GM18519 (cell line): ENCODE data around the gene TDRD10.
"Not testable (repeated sequence)": the region's sequence is repeated elsewhere in the genome, so short reads cannot be mapped to it uniquely, and the experiment has no call there.

ENCODE experiments used
- ATAC-seq: cut with Tn5 transposase; IDR thresholded peaks from one replicate; pipeline ENCODE4 v1.9.1; 2021; ENCODE audit warnings: mild to moderate bottlenecking, moderate library complexity; ENCODE audit not compliant: unreplicated experiment, low FRiP score

The TDRD10 gene

DNA sequence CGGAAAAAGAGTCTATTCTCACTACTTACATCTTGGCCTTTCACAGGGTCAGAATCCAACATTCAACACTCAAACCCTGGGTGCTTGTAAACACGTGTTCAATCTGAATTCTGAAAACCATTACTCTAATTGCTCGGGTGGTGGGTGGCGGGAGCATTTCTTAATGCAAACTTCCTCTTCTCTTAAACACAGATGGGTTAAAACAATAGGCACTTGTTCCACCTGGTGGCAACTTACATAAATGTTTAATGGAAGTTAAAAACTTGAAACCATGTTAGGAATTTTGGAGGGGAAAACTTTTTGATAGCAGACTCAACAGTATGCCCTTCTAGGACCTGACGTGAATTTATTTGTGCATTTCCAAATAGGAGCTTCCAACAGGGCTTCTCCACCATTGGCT is 23.4 kb upstream of the TDRD10 start:
- ATAC-seq = no peak

GRCh38 chr1:154479764-154480421 is 22.1 kb upstream of the TDRD10 start:
- no peak for ATAC-seq

DNA sequence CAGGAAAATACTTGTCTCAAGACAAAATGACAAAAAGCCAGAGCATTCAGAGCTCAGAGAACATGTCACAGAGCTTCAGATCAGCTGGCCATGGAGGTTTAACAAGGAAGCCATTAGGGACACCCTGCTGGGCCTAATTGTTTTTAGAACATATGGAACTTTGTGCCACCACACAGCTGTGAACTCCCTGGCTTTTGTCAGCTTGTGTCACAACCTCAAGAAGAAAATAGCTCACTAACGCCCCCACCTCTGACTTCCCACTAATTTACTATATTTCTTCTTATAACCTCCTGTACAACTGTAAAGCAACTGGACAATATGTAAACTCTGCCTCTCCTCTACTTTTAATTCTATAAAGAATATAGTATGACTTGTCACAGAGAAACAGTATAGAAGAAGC is 21.0 kb upstream of the TDRD10 start:
- ATAC-seq = no peak

- ATAC-seq = no peak
Measured at GRCh38 chr1:154483941-154484803, 17.8 kb upstream of the TDRD10 start.

DNA sequence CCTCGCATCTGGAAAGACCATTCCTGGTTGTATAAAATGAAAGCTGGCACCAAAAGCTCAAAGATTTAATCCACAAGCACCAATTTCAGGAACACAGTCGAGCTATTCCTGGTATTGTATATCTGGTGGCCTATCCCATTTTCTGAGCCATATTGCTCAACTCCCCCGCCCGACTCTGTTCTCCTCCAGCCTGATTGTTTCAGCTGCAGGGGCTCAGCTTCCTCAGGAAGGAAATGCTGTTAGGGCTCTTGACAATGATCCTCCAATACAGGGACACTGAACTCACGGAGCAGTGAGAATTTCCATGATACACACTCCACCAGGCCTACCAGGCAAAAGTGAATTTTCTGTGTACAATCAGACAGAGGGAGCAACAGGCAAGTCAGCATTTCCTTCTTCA is 16.9 kb upstream of the TDRD10 start:
- ATAC-seq = no peak

DNA sequence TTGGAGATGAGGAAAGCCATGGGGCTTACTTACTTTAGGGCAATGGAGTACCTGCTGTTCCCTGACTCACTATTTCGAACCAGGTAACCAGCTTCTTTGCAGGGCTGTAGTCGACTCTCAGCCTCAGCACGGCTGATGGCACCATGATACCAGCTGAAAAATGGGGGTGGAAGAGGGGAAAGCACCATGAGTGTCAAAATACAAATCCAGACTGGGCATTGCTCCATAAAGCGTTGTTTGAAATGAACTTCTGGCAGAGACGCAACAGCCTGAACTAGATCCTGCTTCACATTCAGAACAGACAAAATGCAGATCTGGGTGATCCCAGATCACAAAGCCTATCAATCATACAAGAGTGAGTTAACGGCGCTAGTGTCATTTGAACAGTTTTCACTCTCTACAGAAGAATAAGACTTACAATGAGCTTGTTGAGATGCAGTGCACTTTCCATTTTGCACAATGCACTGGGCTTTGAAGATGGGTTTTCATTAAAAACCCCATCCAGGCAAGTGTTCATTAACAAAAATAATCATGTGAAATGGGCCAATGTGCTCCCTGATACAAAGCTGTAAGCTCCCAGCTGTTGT is 16.0 kb upstream of the TDRD10 start:
- ATAC-seq = no peak

DNA sequence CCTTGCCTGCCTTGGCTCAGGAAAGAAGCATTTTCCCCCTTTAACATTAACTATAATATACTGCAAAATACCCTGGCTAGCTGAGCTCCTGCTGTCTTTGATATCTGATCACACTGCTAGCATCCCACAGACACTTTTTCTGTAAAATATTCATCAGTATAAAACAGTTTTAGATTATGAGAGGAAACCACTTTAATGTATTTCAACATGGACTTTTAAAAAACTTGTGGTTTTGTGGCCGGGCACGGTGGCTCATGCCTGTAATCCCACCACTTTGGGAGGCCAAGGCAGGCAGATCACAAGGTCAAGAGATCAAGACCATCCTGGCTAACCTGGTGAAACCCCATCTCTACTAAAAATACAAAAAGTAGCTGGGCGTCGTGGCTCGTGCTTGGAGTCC is 15.3 kb upstream of the TDRD10 start:
- ATAC-seq = not testable (repeated sequence)

- no peak for ATAC-seq
Measured at GRCh38 chr1:154488922-154489321, 13.1 kb upstream of the TDRD10 start.

- ATAC-seq = no peak
Measured at GRCh38 chr1:154489695-154490274, 12.2 kb upstream of the TDRD10 start.

DNA sequence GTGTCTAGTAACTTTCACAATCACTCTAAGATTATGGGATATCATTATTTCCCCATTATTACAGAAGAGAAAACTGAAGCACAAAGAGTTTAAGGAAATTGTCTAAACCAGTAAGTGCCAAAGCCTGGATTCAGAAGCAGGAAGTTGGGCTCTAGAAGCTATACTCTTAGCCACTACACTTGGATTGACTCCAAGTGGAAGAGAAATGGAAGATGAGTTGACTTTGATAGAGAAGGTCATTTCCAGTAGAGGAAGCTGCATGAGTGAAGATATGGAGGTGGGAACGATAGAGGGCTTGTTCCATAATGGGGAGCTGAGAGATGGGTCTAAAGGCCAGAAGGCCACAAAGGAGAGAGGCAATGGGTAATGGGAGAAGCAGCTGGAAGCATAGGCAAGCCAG is 11.7 kb upstream of the TDRD10 start:
- ATAC-seq = no peak

DNA sequence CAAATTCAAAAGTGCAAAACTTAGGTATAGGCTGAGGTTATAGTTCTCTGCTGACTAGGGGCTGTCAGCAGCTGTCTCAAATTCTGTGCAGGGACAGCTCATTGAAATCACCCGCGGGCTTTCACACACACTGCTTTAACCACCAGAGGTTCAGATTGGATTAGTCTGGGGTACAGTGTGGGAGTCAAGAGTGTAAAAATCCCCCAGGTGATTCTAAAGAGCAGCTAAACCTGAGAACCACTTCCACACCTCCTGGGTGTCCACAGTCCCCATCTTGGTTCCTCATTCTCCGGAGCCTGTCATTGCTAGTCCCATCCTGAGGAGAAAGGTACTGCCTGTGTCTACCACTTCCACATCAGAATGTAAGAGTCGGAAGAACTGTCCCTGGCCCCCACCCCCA is 9.9 kb upstream of the TDRD10 start:
- ATAC-seq = no peak

DNA sequence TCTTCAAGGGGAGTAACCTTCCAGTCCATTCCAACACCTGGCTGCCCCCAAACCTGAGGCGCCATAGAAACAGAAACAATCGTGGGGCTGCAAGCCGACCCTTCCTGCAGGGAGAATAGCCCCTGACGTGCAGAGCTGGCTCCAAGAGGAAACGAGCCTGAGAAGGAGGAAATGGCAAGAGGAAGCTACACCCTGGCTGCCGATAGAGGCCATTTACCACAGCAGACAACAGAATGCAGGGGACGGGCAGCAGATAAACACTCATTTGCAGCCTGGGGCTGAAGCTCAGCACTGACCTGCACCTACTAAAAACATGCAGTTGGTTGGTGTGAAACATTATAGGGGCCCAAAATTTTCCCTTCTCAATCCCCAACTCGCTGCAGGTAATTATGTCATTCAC is 8.7 kb upstream of the TDRD10 start:
- ATAC-seq = no peak

GRCh38 chr1:154495496-154496273 is 6.3 kb upstream of the TDRD10 start:
- no peak for ATAC-seq

- ATAC-seq = no peak
Measured at GRCh38 chr1:154496383-154496782, 5.6 kb upstream of the TDRD10 start.

- no peak for ATAC-seq
Measured at GRCh38 chr1:154497026-154497806, 4.8 kb upstream of the TDRD10 start.

DNA sequence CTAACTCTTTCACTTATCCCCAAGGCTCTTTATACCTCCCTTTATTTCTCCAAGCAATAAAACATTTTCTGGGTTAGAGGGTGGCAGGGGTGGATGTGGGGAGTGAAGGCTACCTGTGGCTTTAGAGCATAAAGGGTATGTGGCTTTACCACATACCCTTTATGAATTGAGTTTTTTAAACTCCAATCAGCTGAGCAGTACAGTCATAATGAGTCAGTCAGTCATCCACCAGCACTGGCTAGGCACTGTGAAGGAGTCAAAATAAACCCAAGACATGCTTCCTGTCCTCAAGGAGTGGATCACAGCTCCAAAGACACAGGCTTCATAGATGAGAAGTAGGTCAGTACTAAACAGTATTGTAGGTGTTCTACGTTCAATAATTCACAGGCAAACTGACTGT is 2.6 kb upstream of the TDRD10 start:
- ATAC-seq = no peak

- no peak for ATAC-seq
Measured at GRCh38 chr1:154500533-154500932, 1.5 kb upstream of the TDRD10 start.

- ATAC-seq = no peak
Measured at GRCh38 chr1:154501423-154502065, 475 bp upstream of the TDRD10 start.

DNA sequence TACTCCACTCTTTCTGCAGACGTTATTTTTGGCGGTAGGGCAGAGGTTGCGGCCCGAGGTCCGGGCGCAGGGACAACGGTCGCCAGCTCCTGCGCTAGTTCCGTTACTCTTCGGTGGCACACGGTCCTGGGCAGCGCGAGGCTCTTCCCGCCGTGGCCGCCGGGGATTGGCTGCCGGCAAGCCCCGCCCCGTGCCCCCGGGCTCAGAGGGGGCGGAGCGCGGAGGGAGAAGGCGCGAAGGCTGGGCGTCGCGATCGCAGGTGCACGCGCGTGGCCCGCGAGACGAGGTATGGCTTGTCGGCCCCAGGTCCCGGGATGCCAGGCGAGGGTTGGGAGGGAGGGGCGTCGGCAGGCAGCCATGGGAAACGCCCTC is 711 bp downstream of the TDRD10 start:
- no peak for ATAC-seq
